Measurements from ENCODE around the gene GALNT18.

Gene GALNT18

DNA sequence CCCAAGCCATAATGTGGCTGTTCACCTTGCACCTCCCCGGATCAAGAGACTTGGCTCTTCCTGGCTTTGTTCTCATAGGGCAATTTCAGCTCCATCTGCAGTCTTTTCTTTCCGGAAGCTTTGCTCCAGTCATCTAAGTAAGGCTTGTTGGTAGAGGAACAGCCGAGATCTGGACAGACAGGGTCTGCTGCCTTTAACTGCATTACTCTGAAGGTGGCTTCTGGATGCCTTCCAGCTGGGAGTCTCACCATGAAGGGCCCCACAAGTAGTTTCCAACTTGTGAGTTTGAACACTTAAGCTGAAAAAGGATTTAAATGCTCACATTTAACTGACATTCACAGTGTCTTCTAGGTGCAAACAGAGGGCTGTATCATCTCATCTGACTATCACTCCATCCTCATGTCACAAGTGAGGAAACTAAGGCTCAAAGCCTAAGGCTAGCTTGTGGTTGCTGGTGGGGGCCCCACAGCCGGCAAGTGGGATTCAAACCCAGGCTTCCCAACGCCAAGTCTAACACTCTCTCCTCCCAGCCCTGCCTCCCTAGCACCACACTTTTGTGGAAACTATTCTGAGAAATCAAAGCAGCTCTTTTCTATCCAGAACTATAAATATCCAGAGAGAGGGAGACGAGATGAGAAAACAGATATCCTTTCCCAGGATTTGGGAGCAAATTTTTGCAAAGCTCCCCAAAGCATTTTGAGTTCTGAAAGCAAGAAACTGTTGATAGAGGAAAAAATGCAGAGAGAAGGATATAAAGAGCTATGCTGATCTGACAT, 58.4 kb downstream of the GALNT18 start:
- no peak for DNase-seq

DNA sequence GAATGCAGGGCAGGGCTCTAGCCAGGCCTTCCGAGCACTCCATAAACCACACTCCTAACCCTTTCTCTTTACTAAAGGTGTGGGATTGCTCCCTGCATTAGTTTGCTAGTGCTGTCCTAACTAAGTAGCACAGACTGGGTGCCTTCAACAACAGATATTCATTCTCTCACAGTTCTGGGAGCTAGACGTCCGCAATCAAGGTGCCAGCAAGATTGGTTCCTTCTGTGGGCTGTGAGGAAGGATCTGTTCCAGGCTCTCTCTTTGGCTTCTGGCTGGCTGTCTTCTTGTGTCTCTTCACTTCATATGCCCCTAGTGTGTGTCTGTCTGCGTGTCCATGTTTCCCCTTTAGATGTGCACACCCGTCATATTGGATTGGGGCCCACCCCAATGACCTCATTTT, 59.8 kb downstream of the GALNT18 start:
- DNase-seq: no peak

DNA sequence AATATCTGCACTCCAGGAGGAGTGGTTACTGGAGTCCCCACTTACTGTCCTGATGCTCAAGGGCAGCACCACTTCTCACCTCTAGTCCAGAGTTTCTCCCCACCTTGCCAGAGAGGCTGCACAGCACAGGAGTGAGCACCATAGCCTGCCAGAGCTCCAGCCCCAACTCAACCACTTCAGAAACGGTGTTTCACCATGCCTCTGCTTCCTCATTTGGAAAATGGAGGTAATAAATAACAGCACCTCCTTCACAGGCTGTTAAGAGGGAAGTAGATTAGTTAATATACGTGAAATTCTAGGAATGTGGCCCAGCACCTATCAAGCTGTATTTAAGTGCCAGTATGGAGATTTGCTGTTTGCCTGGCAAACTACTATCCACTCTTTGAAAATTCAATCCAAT, 63.0 kb downstream of the GALNT18 start:
- no peak for DNase-seq

DNA sequence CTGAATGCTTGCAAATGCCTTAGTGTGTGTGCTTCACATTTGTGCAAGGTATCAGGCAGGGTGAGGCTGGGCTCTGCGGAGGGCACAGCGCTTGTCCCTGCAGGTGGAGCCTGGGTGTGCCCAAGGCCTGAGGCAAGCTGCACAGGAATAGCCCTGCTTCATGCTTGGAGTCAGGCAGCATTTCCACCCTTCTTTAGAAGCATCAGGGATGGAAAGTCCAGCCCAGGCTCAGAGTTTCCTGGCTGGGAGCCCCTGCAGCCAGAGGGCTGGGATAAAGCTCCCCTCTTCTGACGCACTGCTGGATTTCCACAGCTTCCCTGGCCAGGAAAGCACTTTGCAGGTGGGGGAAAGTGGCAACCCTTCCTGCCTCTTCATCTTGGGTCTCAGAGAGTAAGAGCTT, 63.4 kb downstream of the GALNT18 start:
- no peak for DNase-seq

DNA sequence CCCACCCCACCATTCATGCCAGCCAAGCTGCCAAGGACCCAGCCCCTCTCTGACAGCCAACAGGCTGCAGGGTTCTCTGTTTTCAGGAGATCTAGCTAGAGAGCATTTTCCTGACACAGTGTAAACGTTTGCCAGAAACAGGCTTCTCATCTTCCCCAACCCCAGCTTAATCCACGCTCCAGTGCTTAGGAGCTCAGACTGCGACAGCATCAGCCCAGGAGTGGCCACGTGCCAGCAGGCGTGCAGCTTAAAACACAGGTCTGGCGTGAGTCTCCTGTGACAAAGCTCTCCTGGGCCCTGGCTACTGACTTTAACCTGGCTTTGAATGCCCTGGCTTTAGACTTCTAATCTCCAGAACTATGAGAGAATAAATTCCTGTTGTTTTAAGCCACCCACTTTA, 66.6 kb downstream of the GALNT18 start:
- no peak for DNase-seq

DNA sequence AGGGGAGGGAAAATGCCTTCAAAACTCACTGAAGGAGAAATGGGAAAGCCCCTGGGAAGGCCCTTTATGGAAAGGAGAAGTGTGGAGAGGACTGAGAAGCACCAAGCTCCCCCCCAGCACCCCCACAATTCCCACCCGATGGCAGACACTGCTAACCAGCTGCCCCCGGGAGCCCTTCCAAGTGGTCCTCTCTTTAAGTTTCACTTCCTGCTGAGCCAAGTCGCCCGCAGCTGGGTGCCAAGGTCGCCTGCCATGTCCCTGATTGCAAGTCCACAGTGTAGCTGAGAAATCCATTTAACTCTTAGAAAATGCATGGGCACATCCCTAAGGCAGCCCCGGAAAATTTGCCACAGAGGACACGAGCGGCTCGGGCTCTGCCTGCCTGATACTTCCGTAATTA, 68.2 kb downstream of the GALNT18 start:
- no peak for DNase-seq

DNA sequence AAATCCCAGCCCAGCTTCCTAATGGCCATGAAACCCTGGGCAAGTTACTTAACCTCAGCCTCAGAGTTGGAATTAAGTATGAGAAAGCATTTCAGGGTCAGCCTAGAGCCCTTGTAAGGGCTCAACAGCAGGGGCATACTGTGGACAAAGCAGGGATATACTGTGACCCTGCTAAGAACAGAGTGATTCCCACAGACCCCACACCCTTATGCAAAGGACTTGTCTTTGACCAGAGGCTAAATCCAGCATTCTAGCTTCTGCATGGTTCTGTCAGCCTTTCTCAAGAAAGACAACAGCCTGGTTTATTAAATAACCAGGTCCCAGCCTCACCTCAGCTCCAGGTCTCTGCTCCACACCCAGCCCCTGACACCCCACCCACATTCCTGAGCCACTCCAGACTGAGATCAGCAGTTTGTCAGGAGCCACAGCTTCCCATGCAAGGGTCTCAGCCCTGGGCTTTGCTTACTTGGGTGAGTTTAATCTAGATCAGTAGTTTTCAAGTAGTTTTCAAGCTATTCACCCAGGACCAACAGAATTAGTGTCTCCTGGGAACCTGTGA, 69.2 kb downstream of the GALNT18 start:
- no peak for DNase-seq

DNA sequence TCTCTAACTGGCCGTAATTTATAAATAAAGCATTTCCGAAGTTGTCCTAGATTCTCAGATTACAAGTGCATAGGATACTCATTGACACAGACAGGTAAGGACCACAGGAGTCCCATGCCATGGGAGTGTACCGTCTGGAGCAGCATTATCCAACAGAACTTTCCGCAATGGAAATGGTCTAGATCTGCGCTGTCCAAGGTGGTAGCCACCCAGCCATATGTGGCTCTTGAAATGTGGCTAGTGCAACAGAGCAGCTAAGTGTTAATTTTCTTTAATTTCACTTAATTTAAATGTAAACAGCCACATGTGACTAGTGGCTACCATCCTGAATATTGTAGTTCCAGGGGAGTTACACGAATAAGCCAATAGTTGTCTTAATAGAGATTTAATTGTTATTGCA, 71.3 kb downstream of the GALNT18 start:
- no peak for DNase-seq

DNA sequence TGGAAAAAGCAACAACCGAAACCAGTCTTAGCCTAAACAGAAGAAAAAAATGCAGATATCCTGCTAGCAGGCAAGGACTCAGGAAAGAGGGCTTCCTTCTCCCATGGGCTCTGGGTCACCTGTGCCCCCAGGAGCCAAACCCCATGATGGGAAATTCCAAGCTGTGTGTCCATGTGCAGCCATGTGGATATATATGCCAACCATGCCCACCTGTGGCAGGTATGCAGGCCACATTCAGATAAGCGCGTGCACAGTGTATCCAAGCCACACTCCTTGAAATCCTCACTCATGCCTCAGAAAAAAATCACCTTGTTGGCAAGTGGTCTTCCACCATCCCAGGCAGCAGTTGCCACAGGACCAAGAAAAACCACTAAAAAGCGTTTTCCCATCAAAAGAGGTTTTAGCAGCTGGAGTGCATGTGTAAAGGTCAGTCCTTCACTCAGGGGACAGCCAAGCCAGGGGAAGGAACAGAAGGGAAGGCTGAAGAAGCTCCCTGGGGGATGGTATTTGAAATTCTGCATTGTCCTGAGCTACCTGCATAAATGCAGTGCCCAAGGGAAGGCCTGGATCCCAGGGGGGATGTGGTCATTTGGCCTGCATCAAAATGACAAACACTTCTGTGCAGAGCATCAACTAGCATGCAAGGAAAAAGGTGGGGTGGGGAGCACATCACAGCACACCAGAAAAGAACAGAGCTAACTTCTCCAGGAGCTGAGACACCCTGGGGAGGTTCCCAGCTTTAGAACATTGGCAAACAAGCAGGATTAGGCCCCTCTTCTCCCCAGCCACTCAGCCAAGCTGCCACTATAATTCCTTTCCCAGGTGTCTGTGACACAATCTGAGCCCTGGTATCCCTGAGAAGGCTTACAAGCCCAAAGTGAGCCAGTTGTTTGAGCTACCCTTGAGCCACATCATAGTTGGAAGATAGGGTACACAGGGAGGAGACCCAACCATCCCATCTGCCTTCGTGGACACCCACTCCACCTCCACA, 76.2 kb downstream of the GALNT18 start:
- DNase-seq: no peak

DNA sequence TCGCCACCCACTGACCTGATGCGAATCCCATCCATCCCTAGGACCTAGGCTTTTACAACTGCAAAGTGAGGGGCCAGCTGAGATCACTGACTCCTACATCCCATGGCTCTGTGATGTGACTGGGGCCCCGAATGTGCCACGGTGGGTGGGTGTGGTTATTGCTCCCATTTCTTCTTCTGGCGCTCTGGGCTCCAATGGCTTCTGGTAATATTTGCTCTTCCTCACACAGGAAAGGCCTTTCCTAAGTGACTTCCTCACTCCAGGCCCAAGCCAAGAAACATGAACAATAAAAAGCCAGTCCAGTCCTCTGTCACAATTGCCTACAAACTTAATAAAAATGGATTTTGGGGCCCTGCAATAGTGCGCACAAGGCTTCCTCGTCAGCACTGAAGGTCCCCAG, 78.1 kb downstream of the GALNT18 start:
- no peak for DNase-seq

DNA sequence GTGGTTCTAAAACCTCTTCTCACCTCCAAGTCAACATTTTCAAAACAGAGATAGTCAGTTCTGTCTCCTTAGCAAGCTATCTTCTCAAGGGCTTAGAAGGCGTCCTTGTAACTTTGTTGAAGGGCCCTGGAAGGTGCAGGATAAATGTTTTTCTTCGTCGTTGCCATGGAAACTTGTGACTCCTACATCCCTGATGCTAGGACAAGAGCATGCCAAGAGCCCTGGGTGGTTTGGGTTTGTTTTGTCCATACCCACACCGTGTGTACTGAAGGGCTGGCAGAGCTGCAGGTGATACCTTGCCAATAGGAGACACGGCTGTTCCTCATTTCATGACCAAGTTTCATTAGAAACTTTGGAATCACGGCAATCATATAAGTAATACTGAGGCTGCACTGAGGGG, 81.6 kb downstream of the GALNT18 start:
- no peak for DNase-seq

DNA sequence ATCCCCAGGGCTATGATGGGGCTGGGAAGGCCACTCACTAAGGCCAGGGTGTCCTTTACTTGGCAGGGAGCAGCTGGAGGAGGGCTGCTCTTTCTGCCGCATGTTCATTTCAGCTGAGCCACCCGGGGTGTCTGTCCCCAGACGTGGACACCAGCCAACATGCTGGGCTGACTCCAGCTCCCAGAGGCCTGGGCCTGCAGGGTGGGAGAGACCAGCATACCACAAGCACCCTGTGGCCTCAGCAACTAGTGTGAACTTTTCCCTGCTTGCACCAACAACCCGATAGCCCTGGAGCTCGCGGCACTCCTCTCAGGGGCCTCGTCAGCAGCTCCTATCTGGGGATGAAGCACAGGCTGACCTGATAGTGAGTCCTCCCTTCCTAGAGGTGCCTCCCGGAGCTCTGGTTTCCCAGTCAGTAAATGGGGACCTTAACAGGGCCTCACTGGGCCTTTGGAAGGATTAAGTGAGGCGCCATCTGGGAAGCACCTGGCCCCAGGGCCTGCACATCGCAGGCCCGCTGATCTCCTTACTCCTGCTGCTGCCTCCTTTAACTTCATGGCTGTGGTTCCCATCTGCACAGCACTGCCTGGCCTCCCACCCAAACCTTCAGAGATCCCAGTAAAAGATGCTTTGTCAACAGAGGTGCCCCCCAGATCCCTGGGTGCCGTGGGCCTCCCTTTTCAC, 83.4 kb downstream of the GALNT18 start:
- DNase-seq: no peak

DNA sequence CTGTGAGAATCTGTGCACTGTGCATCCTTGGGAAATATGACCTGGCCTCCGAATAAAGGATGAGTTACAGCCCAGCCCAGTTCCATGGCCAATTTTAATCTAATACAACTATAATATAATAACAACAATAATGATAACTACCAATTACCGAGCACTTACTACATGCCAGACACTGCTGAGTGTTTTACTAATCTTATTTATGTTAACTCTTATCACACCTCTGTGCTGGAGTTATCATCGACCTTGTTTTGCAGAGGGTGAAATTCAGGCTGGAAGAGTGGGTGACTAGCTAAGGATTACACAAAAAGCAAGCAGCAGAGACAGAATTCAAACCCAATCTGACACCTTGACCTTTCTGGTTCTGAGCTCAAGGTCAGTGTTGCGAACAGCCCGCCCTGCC, 83.9 kb downstream of the GALNT18 start:
- DNase-seq: no peak

DNA sequence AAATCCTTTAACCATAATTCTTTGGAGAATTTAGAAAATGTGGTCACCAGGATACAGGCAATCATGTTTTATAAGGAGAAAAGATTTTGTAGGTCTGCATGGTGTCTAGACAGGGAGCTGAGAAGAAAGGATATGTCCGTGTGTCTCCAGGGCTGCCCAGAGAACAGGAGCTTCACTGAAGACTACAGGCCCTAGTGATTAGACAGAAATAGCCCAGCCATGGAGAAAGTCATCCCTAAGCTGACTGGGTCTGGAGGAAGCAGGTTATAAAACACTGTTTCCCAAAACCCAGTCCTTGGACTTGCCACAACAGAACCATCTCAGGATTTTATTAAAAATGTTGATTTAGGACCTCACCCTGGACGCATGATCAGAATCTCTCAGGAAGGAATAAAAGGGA, 84.4 kb downstream of the GALNT18 start:
- DNase-seq: no peak

DNA sequence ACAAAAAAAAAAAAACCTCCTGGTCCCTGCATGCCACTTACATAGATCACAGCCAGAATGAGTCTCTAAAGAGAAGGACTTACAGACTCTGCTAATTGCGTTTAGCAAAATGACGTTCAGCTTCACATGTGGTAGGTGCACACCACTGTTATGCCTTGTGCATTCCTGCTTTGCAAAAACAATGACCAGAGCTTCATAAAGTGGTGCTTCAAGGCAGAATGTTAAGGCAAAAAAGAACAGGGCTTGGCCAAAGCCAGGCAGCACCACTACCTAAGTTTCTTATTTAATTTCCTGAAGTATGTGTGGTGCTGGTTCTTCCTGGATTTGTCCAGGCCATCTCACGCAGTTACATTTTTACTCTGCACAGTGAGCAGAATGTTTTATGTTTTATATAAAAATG, 85.2 kb downstream of the GALNT18 start:
- no peak for DNase-seq

DNA sequence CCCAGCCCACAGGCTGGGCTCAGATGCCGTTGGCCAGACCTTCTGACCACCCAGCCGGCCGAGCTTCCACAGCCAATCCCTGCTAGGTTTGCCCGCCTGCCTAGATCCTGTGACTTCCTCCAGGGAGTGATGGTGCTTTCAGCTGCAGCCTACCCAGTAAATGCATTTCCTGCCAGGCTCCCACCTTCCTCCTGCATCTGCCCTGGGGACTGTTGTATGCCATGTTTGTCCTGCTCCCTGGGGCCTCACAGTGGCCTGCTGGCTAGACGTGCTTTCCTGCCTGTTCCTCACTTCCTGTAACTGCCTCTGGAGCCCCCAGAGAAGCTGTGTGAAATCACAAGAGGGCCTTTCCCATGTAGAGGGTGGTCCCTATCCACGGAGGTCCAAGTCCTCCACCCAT, 86.2 kb downstream of the GALNT18 start:
- no peak for DNase-seq

DNA sequence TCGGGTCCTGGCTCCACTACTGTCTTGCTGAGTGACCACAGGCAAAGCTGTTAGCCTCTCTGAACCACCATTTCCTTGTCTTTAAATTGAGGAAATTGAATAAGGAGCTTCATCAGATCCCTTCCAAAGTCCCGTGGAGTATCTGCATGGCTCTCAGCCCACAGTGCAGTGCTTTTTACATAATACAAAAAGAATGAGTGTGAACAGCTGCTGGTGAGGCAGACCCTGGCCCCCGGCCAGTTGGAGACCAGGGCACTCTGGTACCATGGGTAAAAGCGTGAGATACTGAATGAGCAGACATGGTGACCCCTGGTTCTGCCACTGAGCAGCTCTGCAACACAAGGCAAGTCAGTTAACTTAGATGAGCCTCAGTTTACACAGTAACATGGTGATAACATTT, 86.8 kb downstream of the GALNT18 start:
- DNase-seq: no peak

DNA sequence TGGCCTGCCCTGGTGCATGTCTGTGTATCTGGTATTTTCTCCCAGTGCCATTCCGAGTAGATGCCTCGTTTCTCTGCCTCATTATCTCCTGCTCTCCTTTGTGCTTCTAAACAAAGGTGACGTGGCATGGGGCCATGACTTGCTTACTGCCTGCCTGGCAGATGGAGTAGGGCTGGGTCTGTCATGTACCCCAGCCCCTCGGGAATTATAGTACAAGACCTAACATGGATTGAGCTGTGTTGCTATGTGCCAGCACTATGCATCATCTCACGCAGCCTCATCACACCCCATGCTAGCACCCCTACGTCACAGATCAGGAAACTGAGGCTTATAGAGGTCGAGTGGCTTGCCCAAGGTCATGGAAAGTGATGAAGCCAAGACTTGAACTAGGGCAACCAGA, 88.1 kb downstream of the GALNT18 start:
- DNase-seq: no peak

DNA sequence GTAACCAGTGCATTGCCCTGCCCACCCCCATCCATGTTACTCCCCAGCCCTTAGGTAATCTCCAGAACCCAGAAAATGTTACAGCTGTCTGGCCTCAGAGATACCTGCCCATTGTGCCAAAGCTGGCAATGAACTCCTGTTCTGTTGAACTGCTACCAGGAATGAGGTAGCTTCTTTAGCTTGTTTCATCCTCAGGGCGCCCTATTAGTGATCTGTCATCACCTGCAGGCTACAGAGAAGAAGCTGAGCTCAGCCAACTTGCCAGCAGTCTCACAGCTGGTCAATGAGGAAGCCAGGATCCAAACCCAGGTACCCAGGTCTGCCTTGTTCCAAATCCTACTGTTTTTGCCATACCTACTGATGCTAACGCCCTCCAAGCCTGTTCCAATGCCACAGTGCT, 88.7 kb downstream of the GALNT18 start:
- no peak for DNase-seq

DNA sequence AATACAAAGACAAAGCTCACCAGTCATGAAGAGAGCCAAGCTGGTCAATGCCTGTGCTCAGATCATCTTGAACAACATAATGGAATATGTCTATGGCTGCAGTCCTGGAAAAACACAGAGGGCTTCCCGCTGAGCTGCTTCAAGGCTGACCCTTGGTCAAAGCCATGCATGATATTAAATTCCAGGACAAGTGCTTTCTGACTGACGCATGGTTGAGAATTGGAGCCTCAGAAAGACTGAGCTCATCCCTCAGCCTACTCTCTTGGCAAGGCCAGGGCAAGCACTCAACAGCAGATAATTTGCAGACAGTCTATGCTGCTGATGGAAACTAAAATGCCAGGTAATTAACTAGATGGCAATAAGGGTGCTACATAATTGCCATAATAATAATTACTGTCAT, 89.2 kb downstream of the GALNT18 start:
- DNase-seq: no peak

DNA sequence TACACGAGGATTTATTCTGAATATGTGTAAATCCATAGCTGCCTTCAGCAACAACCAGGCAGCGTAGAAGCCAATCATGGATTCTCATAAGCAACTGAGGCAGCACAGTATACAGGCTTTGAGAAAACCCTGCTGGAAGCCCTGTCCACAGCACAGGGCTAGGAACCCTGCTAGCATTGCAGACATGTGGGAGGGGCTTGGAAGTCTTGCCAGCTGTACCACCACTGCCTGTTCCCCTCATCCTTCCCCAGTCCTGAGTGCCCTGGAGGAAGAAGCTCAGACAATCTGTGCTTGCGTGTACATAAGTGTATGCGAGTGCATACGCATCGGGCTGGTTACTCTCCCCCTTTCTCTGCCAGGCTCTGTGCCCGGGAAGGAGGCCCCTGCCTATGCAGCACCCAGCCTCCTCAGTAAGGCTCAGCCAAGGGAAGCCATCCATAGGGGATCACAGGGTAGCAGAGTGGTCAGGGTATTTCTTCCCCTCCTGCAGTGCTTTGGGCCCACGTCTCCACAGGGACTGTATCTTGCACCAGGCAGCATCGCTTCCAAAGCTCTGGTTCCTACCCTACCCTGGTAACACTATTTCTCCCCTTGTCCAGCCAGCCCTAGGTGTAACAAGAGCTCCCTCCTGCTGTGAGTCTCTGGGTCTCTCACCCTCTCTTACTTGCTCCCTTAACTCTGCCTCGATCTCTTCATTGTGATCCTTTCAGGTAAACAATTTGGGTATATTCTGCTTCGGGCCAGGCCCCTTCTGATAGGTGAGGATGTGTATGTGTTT, 90.5 kb downstream of the GALNT18 start:
- DNase-seq: no peak

DNA sequence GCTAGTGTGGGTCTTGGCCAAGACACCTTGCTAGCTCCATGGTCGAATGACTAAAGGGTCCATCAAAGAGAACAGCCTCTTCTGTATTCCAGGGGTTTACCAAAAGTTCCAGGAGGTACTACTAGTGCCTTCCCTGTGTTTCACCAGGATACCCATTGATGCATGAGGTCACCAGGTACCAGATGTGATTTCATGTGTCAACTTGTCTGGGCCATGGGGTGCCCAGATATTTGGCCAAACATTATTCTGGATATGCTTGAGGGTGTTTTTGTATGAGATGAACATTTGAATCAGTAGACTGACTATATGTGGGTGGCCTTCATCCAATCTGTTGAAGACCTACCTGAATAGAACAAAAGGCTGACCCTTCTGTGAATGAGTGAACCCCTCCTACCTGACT, 92.8 kb downstream of the GALNT18 start:
- no peak for DNase-seq

DNA sequence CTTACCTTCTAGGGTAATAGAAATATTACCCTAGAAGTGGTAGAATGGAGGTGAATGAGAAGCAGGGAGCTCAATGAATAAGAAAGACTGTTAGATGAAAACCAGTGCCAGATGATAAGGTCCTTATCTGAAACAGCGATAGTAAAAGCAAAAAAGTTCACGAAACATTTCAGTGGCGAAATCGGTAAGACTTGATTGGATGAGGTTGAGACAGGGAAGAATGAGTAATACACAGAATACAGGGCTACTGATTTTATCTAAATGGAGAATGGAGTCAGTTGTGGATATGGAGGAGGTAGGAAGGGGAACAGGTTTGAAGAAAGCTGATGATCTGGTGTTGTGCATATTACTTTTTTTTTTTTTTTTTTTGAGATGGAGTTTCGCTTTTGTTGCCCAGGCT, 96.5 kb downstream of the GALNT18 start:
- DNase-seq: no peak

Data from activated effector memory CD4-positive, alpha-beta T cell treated with Interleukin-2 at 50 U/mL for 16 hours (primary cell).